ENCODE data around the gene KDM2A.

KDM2A gene

GRCh38 chr11:67275606-67276409 is 156.7 kb downstream of the KDM2A start:
- DNase-seq: no peak

- no peak for DNase-seq
Measured at GRCh38 chr11:67276781-67277230, 157.7 kb downstream of the KDM2A start.

GRCh38 chr11:67277231-67277961 is 158.3 kb downstream of the KDM2A start:
- DNase-seq: no peak

- DNase-seq: no peak
Measured at GRCh38 chr11:67278135-67278938, 159.3 kb downstream of the KDM2A start.

- DNase-seq: no peak
Measured at GRCh38 chr11:67278939-67279588, 160.0 kb downstream of the KDM2A start.

GRCh38 chr11:67279589-67280340 is 160.7 kb downstream of the KDM2A start:
- no peak for DNase-seq

- DNase-seq: no peak
Measured at GRCh38 chr11:67280341-67280787, 161.3 kb downstream of the KDM2A start.

GRCh38 chr11:67280788-67281551 is 161.9 kb downstream of the KDM2A start:
- no peak for DNase-seq

GRCh38 chr11:67281552-67282150 is 162.6 kb downstream of the KDM2A start:
- DNase-seq: no peak

GRCh38 chr11:67282155-67282875 is 163.3 kb downstream of the KDM2A start:
- no peak for DNase-seq

- DNase-seq: no peak
Measured at GRCh38 chr11:67282876-67283371, 163.9 kb downstream of the KDM2A start.

- no peak for DNase-seq
Measured at GRCh38 chr11:67283481-67283963, 164.5 kb downstream of the KDM2A start.

GRCh38 chr11:67284811-67285540 is 165.9 kb downstream of the KDM2A start:
- no peak for DNase-seq

- no peak for DNase-seq
Measured at GRCh38 chr11:67285541-67286498, 166.8 kb downstream of the KDM2A start.

- no peak for DNase-seq
Measured at GRCh38 chr11:67286621-67287333, 167.7 kb downstream of the KDM2A start.

GRCh38 chr11:67287355-67288197 is 168.5 kb downstream of the KDM2A start:
- no peak for DNase-seq
